Prostate gland (tissue), 2 donors: ENCODE results near the gene PDSS2. TPM values are rescaled to one million over a fixed set of nuclear protein-coding genes. Genes with fewer than 3 reads are reported as not detected.

Experiments used
- DNase-seq: peaks from one replicate; pipeline ENCODE4 v3.0.0-alpha.2; 2019; ENCODE audit warnings: low spot score
- H3K27ac ChIP-seq, 2 donors: fragments of 200-600 bp; sonication (generic); 2 replicates each; pipeline ENCODE4 v1.5.1; 2017 to 2019
- H3K27me3 ChIP-seq: fragments of 200-600 bp; sonication (generic); replicated peaks from 2 replicates; pipeline ENCODE4 v1.5.1; 2019; ENCODE audit not compliant: insufficient read depth
- H3K36me3 ChIP-seq, 2 donors: fragments of 200-600 bp; sonication (generic); 1 replicate in 1 of 2; 2 replicates in 1 of 2; pipeline versions ENCODE4 v1.5.1 to v1.8.1; 2017 to 2019
- H3K4me1 ChIP-seq: fragments of 200-600 bp; sonication (generic); replicated peaks from 2 replicates; pipeline ENCODE4 v1.5.1; 2019
- H3K4me3 ChIP-seq, 2 donors: fragments of 200-600 bp; sonication (generic); 2 replicates each; pipeline ENCODE4 v1.5.1; 2017 to 2019
- H3K9me3 ChIP-seq: fragments of 200-600 bp; sonication (generic); 2 replicates; pipeline ENCODE4 v1.5.1; 2017
- CTCF ChIP-seq, 4 experiments: fragments of 200-600 bp in 2 of 4; fragments of 450-650 bp in 2 of 4; sonication (generic) in 2 of 4; IDR thresholded peaks; 1 replicate in 3 of 4; 2 replicates in 1 of 4; pipeline ENCODE4 v1.5.1; 2016 to 2019; ENCODE audit warnings: antibody characterized with exemption in 4 of 4, mild to moderate bottlenecking in 2 of 4, moderate library complexity in 2 of 4
- POLR2A ChIP-seq: fragments of 450-650 bp; IDR thresholded peaks from one replicate; pipeline ENCODE4 v1.6.1; 2016; ENCODE audit warnings: antibody characterized with exemption, mild to moderate bottlenecking
- POLR2AphosphoS5 ChIP-seq: sonication (generic); formaldehyde crosslinking; IDR thresholded peaks from one replicate; pipeline ENCODE4 v1.6.1; 2017; ENCODE audit warnings: antibody characterized with exemption
- WGBS: methylation state at CpG from one replicate; pipeline ENCODE4 v1.1.5; 2018; 5-methylcytosine and 5-hydroxymethylcytosine counted together
- intact Hi-C: fragments of 100-400 bp; cut with DNase I; formaldehyde crosslinking; loops from one replicate; pipeline ENCODE4 v1.14.2; 2022
- total RNA-seq, 2 donors: library from RNA; depleted of rRNA; stranded (reverse); fragments of >200 nt; gene quantifications; one replicate each; pipeline ENCODE4 v1.1.0, GENCODE V29; 2016

Gene PDSS2
- total RNA-seq, 2 donors from 2014 or later: 12.7 to 35.3 TPM

DNA sequence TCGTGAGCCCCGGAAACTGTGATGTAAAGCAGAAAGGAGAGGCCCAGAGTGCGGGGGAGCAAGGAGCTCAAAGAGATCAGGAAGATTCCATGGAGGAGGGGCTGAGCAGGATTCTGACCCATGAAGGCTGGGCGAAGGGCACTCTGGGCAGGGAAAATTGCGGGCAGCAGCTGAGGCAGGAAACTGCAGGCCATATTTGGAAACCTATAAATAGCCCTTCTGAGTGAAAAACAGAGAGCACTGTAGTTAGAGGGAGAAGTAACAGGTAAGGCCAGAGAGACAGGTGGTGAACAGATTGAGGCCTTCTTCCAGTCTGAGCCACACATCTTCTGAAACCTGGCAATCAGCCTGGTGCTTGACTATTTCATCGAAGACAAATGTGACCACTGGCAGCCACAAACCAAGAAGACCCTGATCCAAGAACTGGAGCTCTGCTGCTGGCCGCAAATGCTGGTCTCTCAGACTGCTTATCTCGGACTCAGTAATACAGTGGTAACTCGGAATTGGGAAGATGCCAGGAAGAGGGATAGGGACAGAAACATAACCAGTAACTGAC lies 329.9 kb downstream of the PDSS2 start:
- Histone ChIP-seq H3K4me3 (no peak overlapping the region), H3K9me3 (no peaks in the 10 kb centered on the region), H3K27me3 (no peaks in the 10 kb centered on the region), H3K36me3 (no peaks in the 10 kb centered on the region), H3K27ac (no peak overlapping the region), H3K4me1 (no peaks in the 10 kb centered on the region)
- DNase-seq: no peak
- no peak for TF ChIP-seq POLR2AphosphoS5
- TF ChIP-seq POLR2A: no peak
- no peak for TF ChIP-seq CTCF (IDR thresholded peaks at IDR 0.05)
- intact Hi-C loops: no loop called here
- 81% methylated on average over 9 of the region's 9 CpGs for WGBS

DNA sequence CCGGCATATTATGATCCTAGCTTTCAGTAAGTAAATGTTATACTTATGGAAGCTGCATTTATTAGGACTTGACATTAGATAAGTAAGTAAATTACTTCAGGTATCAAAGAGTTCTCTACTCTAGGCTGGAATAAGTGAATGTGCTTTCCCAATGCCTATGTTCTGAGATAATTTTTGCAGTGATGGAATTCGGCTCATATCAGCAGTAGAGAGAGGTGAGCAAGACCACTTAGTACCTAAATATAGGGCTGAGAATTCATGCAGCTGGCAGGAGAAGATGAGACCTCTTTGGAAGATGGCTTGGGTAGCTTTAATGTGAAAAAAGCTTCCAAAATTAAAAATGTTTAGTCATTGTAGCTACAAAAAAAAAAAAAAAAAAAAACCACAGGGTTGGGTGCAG lies 330.8 kb downstream of the PDSS2 start:
- WGBS: 91% methylated on average over 2 of the region's 2 CpGs
- Histone ChIP-seq H3K9me3 (no peaks in the 10 kb centered on the region), H3K36me3 (no peaks in the 10 kb centered on the region), H3K27me3 (no peaks in the 10 kb centered on the region), H3K4me3 (no peak overlapping the region), H3K4me1 (no peaks in the 10 kb centered on the region), H3K27ac (no peak overlapping the region)
- DNase-seq: no peak
- intact Hi-C loops: no loop called here
- TF ChIP-seq POLR2AphosphoS5 (no peak), CTCF (IDR thresholded peaks at IDR 0.05) (no peak), POLR2A (no peak)

GRCh38 chr6:107128175-107128574 lies 331.2 kb downstream of the PDSS2 start:
- TF ChIP-seq CTCF (IDR thresholded peaks at IDR 0.05) (no peak), POLR2A (no peak), POLR2AphosphoS5 (no peak)
- Histone ChIP-seq H3K4me3 (no peak overlapping the region), H3K27me3 (no peaks in the 10 kb centered on the region), H3K27ac (no peak overlapping the region), H3K9me3 (no peaks in the 10 kb centered on the region), H3K4me1 (no peaks in the 10 kb centered on the region), H3K36me3 (no peaks in the 10 kb centered on the region)
- intact Hi-C loops: no loop called here
- DNase-seq: no peak
- 97% methylated on average over 1 of the region's 1 CpG for WGBS

DNA sequence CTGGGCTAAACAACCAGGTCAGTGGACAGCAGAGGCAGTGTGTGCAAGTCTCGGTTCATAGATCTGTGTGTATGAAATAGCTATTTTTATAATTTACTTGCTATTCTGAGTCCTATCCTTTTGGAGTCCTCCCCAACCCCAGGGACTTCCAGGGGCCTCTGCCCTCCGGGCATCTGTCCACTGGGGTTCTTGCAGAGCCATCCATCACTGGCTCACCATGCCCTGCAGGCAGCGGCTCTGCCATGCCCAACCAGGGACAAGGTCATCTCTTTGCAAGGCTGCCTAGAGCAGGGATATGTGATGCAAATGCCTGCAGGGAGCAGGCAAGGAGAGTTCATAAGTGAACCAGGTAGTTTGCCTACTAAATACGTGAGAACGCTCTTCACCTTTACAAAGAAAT lies 333.6 kb downstream of the PDSS2 start:
- no peaks in the 10 kb centered on the region for H3K27me3 ChIP-seq
- no peak for TF ChIP-seq POLR2A
- no peak for TF ChIP-seq POLR2AphosphoS5
- TF ChIP-seq CTCF (IDR thresholded peaks at IDR 0.05): no peak
- no peak overlapping the region for H3K4me3 ChIP-seq
- H3K4me1 ChIP-seq: no peaks in the 10 kb centered on the region
- H3K9me3 ChIP-seq: no peaks in the 10 kb centered on the region
- WGBS: 94% methylated on average over 5 of the region's 5 CpGs
- intact Hi-C loops: no loop called here
- H3K36me3 ChIP-seq: no peaks in the 10 kb centered on the region
- H3K27ac ChIP-seq: no peak overlapping the region
- DNase-seq: no peak

DNA sequence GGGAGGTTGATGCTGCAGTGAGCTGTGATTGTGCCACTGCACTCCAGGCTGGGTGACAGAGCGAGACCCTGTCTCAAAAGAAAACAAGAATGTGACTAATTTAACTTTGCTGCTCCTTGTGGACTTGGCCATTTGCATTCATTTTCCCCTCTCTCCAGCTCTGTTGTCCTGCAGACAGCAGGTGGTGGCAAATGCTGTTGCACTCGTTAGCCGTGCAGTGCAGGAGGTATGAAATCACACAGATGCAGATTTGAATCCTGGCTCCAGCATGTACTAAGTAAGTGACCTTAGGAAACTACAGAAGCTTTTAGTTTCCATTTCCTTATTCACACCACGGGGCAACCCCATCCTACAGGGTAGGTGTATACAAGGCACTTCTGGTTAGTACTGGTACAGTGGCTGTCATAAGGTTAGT lies 334.4 kb downstream of the PDSS2 start:
- 53% methylated on average over 4 of the region's 4 CpGs for WGBS

More for the DNA sequence above, 334.4 kb downstream of the PDSS2 start:
- no peak for TF ChIP-seq CTCF (IDR thresholded peaks at IDR 0.05)
- no peak for TF ChIP-seq POLR2AphosphoS5
- TF ChIP-seq POLR2A: no peak
- Histone ChIP-seq H3K27ac (no peak overlapping the region), H3K4me3 (no peak overlapping the region), H3K27me3 (no peaks in the 10 kb centered on the region), H3K4me1 (no peaks in the 10 kb centered on the region), H3K36me3 (no peaks in the 10 kb centered on the region), H3K9me3 (no peaks in the 10 kb centered on the region)
- no peak for DNase-seq
- intact Hi-C loops: no loop called here
